HG03460 (cell line): Measurements from ENCODE around the gene TMEM272.
A peak's percentile ranks its signal among the peaks of the same experiment; 100 is the strongest.

Source experiments
- ATAC-seq: cut with Tn5 transposase; IDR thresholded peaks from one replicate; pipeline ENCODE4 v1.9.1; 2021; ENCODE audit not compliant: unreplicated experiment

Gene TMEM272

DNA sequence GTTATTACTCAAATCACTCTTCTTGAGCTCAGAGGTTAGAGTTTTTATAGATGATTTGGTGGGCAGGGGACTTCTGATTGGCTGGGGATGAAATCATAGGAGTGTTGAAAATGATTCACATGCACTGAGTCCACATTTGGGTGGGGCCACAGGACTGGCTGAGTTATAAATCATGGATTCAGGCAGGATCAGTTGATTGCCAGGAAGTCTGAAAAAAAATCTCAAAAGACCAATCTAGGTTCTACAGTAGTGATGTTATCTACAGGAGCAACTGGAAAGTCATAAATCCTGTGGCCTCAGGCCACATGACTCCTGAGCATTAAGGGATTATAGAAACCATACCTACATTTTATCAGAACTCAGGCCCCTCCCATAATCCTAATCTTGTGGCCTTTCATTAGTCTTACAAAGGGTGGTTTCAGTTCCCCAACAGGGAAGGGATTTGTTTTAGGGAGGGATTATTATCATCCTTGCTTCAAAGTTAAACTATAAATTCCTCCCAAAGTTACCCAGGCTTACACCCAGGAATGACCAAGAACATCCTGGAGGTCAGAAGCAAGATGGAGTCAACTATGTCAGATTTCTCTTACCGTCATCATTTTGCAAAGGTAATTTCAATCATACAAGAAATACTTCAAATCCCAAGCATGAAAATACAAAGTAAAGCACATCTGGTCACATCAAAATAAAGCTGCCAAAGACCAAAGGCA, 11.2 kb upstream of the TMEM272 start:
- no peak for ATAC-seq

- ATAC-seq, result no peak
Observed at GRCh38 chr13:51849145-51850101, 4.4 kb upstream of the TMEM272 start.

GRCh38 chr13:51848674-51849073, 3.7 kb upstream of the TMEM272 start:
- no peak for ATAC-seq

GRCh38 chr13:51846756-51847155, 1.8 kb upstream of the TMEM272 start:
- no peak for ATAC-seq

- ATAC-seq, result no peak
Observed at GRCh38 chr13:51845574-51846318, 769 bp upstream of the TMEM272 start.

DNA sequence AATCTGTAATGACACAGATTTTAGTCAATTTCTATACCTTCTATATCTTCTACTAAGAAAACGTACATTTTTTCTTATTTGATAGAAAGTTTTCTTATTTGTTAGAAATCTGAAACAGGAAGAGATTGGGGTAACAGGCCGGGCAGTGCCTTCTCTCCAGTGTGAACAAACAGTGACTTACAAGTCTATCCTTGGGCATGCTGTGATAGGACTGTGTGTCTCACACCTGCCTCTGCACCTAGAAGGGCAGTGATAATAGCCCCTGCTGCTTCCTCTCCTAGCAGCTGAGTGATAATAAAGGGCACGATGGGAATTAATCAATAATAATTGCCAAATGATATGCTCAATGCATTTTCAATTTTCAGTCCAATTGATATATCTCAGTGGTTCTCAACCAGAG, 1.4 kb downstream of the TMEM272 start:
- ATAC-seq, result no peak

DNA sequence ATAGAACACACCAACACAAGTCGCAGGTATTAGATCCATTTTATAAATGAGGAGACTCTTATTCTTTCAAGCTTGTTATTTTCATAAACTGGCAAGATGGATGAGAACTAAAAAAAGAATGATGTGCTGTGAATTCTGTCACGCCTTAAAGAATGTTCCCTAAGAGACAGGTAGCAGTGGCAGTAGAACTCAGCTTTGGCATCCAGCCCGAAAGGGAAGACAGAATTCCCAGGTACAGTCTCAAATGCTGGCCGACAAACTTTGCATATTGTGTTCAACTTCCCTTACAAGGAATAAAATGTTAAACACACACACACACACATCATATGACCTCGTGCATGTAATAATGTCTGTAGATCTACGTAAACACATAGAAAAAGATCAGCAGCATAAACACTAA, 3.2 kb downstream of the TMEM272 start:
- no peak for ATAC-seq

DNA sequence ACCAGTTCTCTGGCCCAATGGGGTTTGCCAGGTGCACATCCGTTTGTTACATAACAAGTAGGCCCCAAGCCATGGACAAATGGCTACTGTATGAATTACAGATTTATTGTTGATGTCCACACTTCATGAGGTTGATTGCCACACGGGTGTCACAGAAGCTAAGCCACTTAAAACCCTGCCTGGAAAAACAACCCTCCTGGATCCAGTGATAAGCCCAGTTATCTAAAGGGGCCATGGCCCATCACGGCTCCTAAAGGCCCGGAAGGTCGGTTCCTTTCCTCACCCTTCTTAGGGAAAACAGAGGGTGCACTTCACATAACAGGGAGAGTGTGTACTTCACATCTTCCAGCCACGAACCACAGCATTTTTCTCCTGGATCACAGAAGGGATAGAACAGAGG, 4.1 kb downstream of the TMEM272 start:
- ATAC-seq, result no peak

- no peak for ATAC-seq
Observed at GRCh38 chr13:51839711-51840540, 5.1 kb downstream of the TMEM272 start.

- no peak for ATAC-seq
Observed at GRCh38 chr13:51838240-51838846, 6.6 kb downstream of the TMEM272 start.

DNA sequence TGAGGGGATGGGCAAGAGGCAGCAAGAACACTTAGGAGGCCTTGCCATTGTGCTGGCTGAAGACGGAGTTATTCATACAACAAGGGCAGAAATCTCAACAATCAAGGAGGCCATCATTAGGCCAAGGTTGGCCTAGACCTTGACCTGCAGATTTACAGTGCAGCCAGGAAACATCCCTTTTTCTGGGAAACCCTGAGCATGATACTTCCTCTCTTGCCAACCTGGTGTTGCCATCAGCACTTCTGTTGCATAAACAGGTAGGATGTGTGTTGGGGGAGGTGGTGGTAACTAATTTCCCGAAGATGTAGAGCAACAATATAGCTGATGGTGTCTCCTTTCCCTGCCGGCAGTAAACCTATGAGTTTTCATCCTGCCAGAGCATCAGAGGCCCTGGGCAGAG, 8.0 kb downstream of the TMEM272 start:
- no peak for ATAC-seq

DNA sequence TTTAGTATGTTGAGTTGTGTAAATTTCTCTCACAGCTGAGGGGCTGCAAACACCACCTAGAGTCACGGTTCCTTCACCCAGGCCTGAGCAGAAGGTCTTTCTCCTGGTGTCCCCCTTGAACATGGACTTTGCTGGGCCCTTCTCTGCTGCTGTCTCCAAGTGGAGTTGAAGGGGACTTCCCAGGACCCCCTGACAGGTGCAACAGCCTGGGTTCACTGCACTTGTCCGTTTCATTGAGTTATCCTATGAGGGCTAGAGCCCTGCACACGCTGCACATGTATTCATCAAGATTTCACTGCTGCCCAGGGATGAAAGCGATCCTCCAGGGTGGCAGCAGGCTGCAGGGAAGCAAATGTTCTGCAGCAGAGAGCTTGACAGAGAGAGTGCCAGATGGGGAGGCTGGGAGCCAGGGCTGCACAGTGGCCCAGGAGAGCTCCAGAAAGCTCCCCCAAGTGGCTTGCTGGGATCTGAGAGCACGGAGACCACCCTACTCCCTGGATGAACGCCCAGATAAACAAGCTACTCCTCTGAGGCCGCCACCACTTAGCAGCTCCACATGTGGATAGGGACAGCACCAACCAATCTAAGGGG, 10.3 kb downstream of the TMEM272 start:
- ATAC-seq, result no peak

DNA sequence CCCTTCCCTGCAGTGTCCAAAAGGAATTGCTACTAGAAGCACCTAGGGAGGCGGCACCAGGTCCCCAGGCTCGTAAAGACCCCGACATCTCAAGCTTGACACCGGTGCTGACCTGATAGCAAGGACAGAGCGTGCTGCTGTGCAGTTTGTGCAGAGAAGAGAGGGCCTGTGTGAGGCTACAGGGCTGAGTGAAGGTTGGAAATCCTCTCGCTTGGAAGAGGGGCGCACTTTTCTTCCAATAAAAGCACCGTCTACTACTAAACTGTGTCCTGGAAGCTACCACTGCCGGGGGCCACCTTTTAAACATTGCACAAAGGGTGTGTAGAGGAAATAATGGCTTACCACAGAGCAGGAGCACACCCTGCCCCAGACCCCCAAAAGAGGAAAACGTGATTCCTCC, 11.0 kb downstream of the TMEM272 start:
- no peak for ATAC-seq

DNA sequence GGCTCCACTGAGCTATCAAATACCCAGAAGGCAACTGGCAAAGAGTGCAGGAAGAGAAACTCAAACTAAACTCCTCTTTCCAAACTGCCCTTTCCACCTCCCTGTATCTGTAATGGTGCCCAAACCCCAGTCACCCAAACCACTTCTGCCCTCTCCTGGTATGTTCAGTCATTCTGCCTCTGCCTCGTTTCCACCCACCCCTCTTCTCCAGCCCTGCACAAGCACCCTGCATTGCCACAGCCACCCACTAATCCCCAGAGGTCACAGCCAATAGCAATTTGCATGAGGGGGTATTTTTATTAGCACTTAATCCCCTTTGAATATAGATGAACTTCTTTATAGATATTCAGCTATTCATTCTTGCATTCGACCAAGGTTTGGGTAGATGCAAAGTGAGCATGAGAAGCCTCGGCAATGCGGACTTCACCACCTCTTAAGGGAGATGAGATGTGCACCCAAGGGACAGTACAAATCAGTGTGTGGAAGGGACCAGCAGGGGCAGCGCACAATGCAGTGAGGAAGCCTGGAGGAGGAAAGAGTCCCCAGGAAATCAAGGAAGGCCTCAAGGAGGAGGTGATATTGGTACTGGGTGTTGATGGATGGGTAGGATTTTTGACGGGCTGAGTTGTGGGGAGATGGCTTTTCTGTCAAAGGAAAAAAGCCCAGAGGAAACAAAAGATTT, 12.4 kb downstream of the TMEM272 start:
- ATAC-seq, result peak; percentile 55

DNA sequence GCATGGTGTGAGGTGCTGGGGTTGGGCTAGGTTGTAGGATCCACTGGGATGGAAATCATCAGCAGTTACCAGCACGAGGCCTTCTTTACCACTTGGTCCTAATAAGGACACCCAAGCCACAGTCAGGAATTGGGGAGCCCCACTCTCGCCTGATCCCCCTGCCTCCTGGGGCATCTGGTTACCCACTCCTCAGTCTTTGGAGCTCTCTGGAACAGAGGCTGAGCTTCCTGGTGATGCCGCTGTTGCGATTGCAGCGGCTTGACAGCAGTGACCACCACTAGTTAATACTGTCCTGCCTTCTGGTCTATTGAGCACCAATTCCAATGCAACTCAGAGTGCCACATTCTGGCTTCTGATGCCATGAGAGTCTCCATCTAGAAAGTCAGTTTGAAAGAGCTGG, 13.5 kb downstream of the TMEM272 start:
- no peak for ATAC-seq

- no peak for ATAC-seq
Observed at GRCh38 chr13:51829568-51829899, 15.4 kb downstream of the TMEM272 start.

DNA sequence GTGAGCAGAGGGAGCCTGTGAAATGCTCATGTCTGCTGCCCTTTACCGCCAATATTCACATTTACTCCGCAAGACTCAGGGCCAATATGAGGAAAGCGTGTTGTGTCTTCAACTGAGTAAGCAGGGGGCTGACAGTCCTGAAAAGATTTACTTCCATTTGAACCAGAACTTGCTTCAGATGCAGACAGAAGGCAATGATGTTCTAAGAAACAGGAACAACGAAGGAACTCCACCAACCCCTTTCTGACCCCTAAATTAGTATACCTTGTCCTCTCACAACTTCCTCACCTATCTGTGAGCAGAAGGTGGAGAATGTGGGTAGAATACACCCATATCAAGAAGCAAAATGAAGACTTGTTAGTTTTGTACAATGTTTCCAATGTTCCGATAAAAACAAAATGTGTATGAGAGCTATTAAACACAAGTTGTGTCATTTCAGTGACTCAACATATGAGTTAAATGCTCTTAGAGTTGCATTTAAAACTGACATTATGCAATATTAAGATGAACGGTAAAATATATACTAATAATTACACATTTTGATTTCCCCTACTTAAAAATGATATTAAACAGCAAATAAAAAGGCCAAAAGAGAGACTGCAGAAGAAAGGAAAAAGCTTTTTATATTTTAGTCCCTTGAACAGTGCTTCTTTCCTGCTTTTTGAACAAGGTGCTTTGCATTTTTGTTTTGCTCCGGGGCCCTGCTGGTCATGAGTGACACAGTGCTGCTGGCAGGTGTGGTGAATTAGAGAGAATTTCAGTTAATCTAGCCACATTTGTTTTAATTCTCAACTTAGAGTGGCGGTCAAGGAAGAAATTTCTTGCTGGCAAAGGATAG, 16.0 kb downstream of the TMEM272 start:
- ATAC-seq, result no peak

GRCh38 chr13:51827254-51827653, 17.7 kb downstream of the TMEM272 start:
- no peak for ATAC-seq

- no peak for ATAC-seq
Observed at GRCh38 chr13:51826606-51827005, 18.4 kb downstream of the TMEM272 start.
